RWPE1 (cell line): Measurements from ENCODE around the gene CHRNA3.

ENCODE experiments used
- CTCF ChIA-PET: fragments of 350-600 bp; sonication (Branson Sonifier 250); formaldehyde crosslinking; extraction: SDS; loops from one replicate; lab custom pipeline; 2021; lab: Yijun Ruan, JAX
- POLR2A ChIA-PET: fragments of 400-600 bp; formaldehyde crosslinking; extraction: SDS; loops from one replicate; lab custom pipeline; 2020; ENCODE audit warnings: antibody characterized with exemption; ENCODE audit not compliant: low non-redundant PET; lab: Yijun Ruan, JAX
- DNase-seq: peaks from one replicate; pipeline ENCODE4 v3.0.0; 2012; ENCODE audit warnings: low spot score
- H3K27ac ChIP-seq: fragments of 450-650 bp; 2 replicates; pipeline ENCODE4 v1.5.1; 2017
- CTCF ChIP-seq: fragments of 450-650 bp; conservative IDR thresholded peaks from 2 replicates; pipeline ENCODE4 v1.5.1; 2017; ENCODE audit warnings: low read depth, mild to moderate bottlenecking

Gene CHRNA3

GRCh38 chr15:78620527-78621421 lies at the start of gene CHRNA3:
TSS of gene CHRNA3 (minus strand) at chr15:78620996. CDS start at chr15:78620794, 202 bp downstream.
- CTCF ChIA-PET: interaction anchor here (0.7 to 3.5 kb wide), 3 partner anchors 18 to 357 kb away, joined by 3 to 19 read pairs (median 5); no protein-coding TSS in a partner anchor
- no peak within 1 kb of the TSS for H3K27ac ChIP-seq
- DNase-seq: no peak
- POLR2A ChIA-PET: no interaction called here
- TF ChIP-seq CTCF: no peak

- DNase-seq: no peak
- CTCF ChIA-PET: no interaction called here
- TF ChIP-seq CTCF: no peak
- no peak overlapping the region for H3K27ac ChIP-seq
- POLR2A ChIA-PET: no interaction called here
Observed at GRCh38 chr15:78668987-78669386, 48.2 kb upstream of the CHRNA3 start.

GRCh38 chr15:78667578-78668236 lies 46.9 kb upstream of the CHRNA3 start:
- TF ChIP-seq CTCF: no peak
- DNase-seq: no peak
- ChIA-PET POLR2A (no interaction called here), CTCF (no interaction called here)
- H3K27ac ChIP-seq: no peak overlapping the region

- DNase-seq: no peak
- ChIA-PET POLR2A (no interaction called here), CTCF (no interaction called here)
- H3K27ac ChIP-seq: no peak overlapping the region
- no peak for TF ChIP-seq CTCF
Observed at GRCh38 chr15:78666010-78666409, 45.2 kb upstream of the CHRNA3 start.

GRCh38 chr15:78663703-78664102 lies 42.9 kb upstream of the CHRNA3 start:
- no peak for TF ChIP-seq CTCF
- ChIA-PET CTCF (interaction anchor here (0.7 kb wide), 1 partner anchor 1744 kb away, joined by 3 read pairs; no protein-coding TSS in a partner anchor), POLR2A (no interaction called here)
- DNase-seq: no peak
- no peak overlapping the region for H3K27ac ChIP-seq

GRCh38 chr15:78662028-78662427 lies 41.2 kb upstream of the CHRNA3 start:
- ChIA-PET CTCF (interaction anchor here (0.6 kb wide), 1 partner anchor 33 kb away, joined by 4 read pairs; no protein-coding TSS in a partner anchor), POLR2A (no interaction called here)
- DNase-seq: no peak
- H3K27ac ChIP-seq: no peak overlapping the region
- no peak for TF ChIP-seq CTCF
